MCF 10A (cell line): ENCODE results near the gene TRIM45. TPM values are rescaled to one million over a fixed set of nuclear protein-coding genes. Genes with fewer than 3 reads are reported as not detected.
A peak's percentile ranks its signal among the peaks of the same experiment; 100 is the strongest.

ENCODE experiments used
- BruUV-seq: library from RNA; stranded (reverse); fragments of 400-500 nt; replicated peaks from 2 replicates; lab custom pipeline; 2021; lab: Mats Ljungman, UMichigan
- CTCF ChIA-PET: fragments of 300-600 bp; sonication (Branson Sonifier 250); formaldehyde crosslinking; extraction: SDS; loops from one replicate; lab custom pipeline; 2021; ENCODE audit warnings: antibody characterized with exemption, inconsistent platforms; lab: Yijun Ruan, JAX
- POLR2A ChIA-PET: fragments of 300-600, 350-650 bp; sonication (Branson Sonifier 250); formaldehyde crosslinking; extraction: SDS; loops from one replicate; lab custom pipeline; 2020; ENCODE audit warnings: antibody characterized with exemption, inconsistent platforms; lab: Yijun Ruan, JAX
- DNase-seq: peaks from one replicate; pipeline ENCODE4 v3.0.0-alpha.2; 2018; ENCODE audit not compliant: unreplicated experiment
- H3K27ac Mint-ChIP-seq: one replicate; pipeline ENCODE4 v1.8.0; 2022; ENCODE audit warnings: mild to moderate bottlenecking, low read depth, mixed read lengths; ENCODE audit not compliant: unreplicated experiment
- H3K27me3 Mint-ChIP-seq: one replicate; pipeline ENCODE4 v1.8.0; 2022; ENCODE audit warnings: mixed read lengths; ENCODE audit not compliant: insufficient read depth, unreplicated experiment
- H3K36me3 Mint-ChIP-seq: one replicate; pipeline ENCODE4 v1.8.0; 2022; ENCODE audit warnings: mild to moderate bottlenecking, moderate library complexity, mixed read lengths; ENCODE audit not compliant: insufficient read depth, unreplicated experiment
- H3K4me1 Mint-ChIP-seq: one replicate; pipeline ENCODE4 v1.8.0; 2022; ENCODE audit warnings: mixed read lengths; ENCODE audit not compliant: insufficient read depth, unreplicated experiment
- H3K4me3 Mint-ChIP-seq: one replicate; pipeline ENCODE4 v1.8.0; 2022; ENCODE audit warnings: mild to moderate bottlenecking, moderate library complexity, mixed read lengths; ENCODE audit not compliant: unreplicated experiment
- H3K9me3 Mint-ChIP-seq: one replicate; pipeline ENCODE4 v1.8.0; 2022; ENCODE audit warnings: mixed read lengths; ENCODE audit not compliant: unreplicated experiment
- CTCF ChIP-seq: fragments of 200-600 bp; IDR thresholded peaks from one replicate; pipeline ENCODE4 v1.8.0; 2022; ENCODE audit warnings: antibody characterized with exemption, mild to moderate bottlenecking; ENCODE audit not compliant: unreplicated experiment
- intact Hi-C: fragments of 100-400 bp; cut with micrococcal nuclease; formaldehyde crosslinking; loops from 2 replicates; pipeline ENCODE4 v1.14.1; 2022
- total RNA-seq: library from RNA; stranded (reverse); gene quantifications from 2 replicates; pipeline ENCODE4 v1.2.3, GENCODE V29; 2022

Gene TRIM45
- total RNA-seq, 1 experiment from 2014 or later = 1.6 TPM

- Mint-ChIP-seq H3K9me3 (no peaks in the 10 kb centered on the region), H3K27ac (peak overlapping the region; percentile 80), H3K4me3 (no peak overlapping the region), H3K36me3 (peaks cover 56% of the 10 kb centered on the region), H3K4me1 (peaks cover 10% of the 10 kb centered on the region), H3K27me3 (no peaks in the 10 kb centered on the region)
- ChIA-PET POLR2A (interaction anchor here (0.8 to 2.6 kb wide), 7 partner anchors 14 to 208 kb away, joined by 3 to 34 read pairs (median 6); partner anchors contain the start of gene TTF2), CTCF (interaction anchor here (0.7 to 12.9 kb wide), 8 partner anchors 7 to 208 kb away, joined by 3 to 201 read pairs (median 4); no protein-coding TSS in a partner anchor)
- no TSS peak for BruUV-seq
- DNase-seq = no peak
- no peak for TF ChIP-seq CTCF
- intact Hi-C loops = loop anchor here (1.0 kb wide), 1 partner anchor 17 kb away; no protein-coding TSS in a partner anchor
These were observed 44.9 kb downstream of the TRIM45 start for GRCh38 chr1:117076648-117077047.

GRCh38 chr1:117070124-117070523 lies 51.4 kb downstream of the TRIM45 start:
- Mint-ChIP-seq H3K27ac (no peak overlapping the region), H3K27me3 (no peaks in the 10 kb centered on the region), H3K4me1 (no peaks in the 10 kb centered on the region), H3K4me3 (no peak overlapping the region), H3K9me3 (no peaks in the 10 kb centered on the region), H3K36me3 (peaks cover 12% of the 10 kb centered on the region)
- TF ChIP-seq CTCF = no peak
- ChIA-PET POLR2A (interaction anchor here (0.7 to 2.1 kb wide), 5 partner anchors 8 to 215 kb away, joined by 3 to 6 read pairs (median 3); partner anchors contain the start of gene TTF2), CTCF (interaction anchor here (0.9 to 12.9 kb wide), 5 partner anchors 10 to 216 kb away, joined by 5 to 201 read pairs (median 14); partner anchors contain the start of gene TTF2)
- BruUV-seq = no TSS peak
- DNase-seq = no peak
- intact Hi-C loops = no loop called here

DNA sequence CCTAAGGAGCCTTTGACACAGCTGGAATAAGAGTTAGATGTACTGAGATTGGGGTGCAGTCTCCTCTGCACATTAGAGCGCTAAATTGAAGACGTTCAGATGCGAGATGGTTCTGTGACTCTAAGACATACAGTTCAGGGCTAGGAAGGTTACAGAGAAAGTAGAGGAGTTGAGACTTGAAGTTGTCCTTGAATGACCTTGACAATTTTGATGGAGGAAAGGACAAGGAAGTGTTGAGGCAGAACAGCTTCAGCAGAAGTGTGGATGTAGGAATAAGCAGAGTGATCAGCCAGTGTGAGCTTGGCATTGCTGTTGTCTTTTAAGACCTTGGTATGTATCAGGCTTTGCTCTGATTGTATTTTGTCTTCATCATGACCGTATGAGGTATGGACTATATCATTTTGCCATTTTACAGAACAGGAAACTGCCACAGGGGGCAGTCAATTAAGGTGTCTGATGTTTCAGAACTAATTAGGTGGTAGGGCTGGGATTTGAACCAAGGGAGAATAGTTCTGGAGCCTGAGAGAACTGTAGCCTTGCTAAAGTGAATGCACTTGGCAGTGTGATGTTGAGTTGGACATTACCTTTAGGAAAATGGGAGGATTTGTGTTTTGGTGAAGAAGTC lies 52.2 kb downstream of the TRIM45 start:
- H3K4me1 Mint-ChIP-seq = no peaks in the 10 kb centered on the region
- BruUV-seq = no TSS peak
- CTCF ChIA-PET = interaction anchor here (0.5 to 12.9 kb wide), 13 partner anchors 8 to 825 kb away, joined by 3 to 201 read pairs (median 5); partner anchors contain the start of gene TTF2
- H3K9me3 Mint-ChIP-seq = no peaks in the 10 kb centered on the region
- H3K27me3 Mint-ChIP-seq = no peaks in the 10 kb centered on the region
- H3K27ac Mint-ChIP-seq = peak overlapping the region; percentile 4
- intact Hi-C loops = loop anchor here (5.0 to 10.0 kb wide), 4 partner anchors 295 to 683 kb away; partner anchors contain the start of gene MAN1A2
- no peak for DNase-seq
- no peak for TF ChIP-seq CTCF
- POLR2A ChIA-PET = interaction anchor here (0.8 to 2.1 kb wide), 7 partner anchors 9 to 233 kb away, joined by 3 to 7 read pairs (median 4); partner anchors contain the start of gene TTF2
- H3K36me3 Mint-ChIP-seq = peaks cover 5% of the 10 kb centered on the region
- H3K4me3 Mint-ChIP-seq = no peak overlapping the region

DNA sequence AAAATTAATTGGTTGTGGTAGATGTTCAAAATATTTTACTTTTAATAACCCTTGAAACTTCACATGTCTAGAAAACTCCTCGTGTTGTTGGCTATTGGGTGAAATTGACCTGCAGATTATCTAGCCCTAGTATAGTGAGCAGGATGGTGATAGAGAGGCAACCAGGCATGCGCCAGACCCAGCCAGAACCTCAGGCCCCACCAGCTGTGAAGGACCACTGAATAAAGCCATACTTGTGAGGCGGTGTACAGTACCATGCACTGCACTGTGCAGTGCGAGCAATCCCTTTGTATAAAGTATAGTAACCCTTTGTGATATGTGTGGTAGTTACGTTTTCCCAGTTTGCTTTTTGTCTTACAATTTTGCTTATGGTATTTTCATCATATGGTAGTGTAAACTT lies 53.0 kb downstream of the TRIM45 start:
- Mint-ChIP-seq H3K36me3 (peaks cover 13% of the 10 kb centered on the region), H3K27ac (no peak overlapping the region), H3K4me3 (no peak overlapping the region), H3K9me3 (no peaks in the 10 kb centered on the region), H3K27me3 (no peaks in the 10 kb centered on the region), H3K4me1 (peaks cover 6% of the 10 kb centered on the region)
- no TSS peak for BruUV-seq
- ChIA-PET POLR2A (interaction anchor here (0.8 to 2.1 kb wide), 7 partner anchors 24 to 233 kb away, joined by 3 to 7 read pairs (median 4); no protein-coding TSS in a partner anchor), CTCF (interaction anchor here (0.6 to 12.9 kb wide), 45 partner anchors 7 to 826 kb away, joined by 3 to 201 read pairs (median 4); partner anchors contain the start of gene TTF2)
- intact Hi-C loops = loop anchor here (1.0 to 10.0 kb wide), 6 partner anchors 60 to 684 kb away; partner anchors contain the start of gene MAN1A2
- TF ChIP-seq CTCF = no peak
- no peak for DNase-seq
